ENCODE measurements around the gene FAM177A1. TPM values are rescaled to one million over a fixed set of nuclear protein-coding genes. Genes with fewer than 3 reads are reported as not detected.
"Not testable (repeated sequence)": the region's sequence is repeated elsewhere in the genome, so short reads cannot be mapped to it uniquely, and the experiment has no call there.

Gene FAM177A1
- total RNA-seq, 1 donor from 2014 or later = 35.1 TPM

DNA sequence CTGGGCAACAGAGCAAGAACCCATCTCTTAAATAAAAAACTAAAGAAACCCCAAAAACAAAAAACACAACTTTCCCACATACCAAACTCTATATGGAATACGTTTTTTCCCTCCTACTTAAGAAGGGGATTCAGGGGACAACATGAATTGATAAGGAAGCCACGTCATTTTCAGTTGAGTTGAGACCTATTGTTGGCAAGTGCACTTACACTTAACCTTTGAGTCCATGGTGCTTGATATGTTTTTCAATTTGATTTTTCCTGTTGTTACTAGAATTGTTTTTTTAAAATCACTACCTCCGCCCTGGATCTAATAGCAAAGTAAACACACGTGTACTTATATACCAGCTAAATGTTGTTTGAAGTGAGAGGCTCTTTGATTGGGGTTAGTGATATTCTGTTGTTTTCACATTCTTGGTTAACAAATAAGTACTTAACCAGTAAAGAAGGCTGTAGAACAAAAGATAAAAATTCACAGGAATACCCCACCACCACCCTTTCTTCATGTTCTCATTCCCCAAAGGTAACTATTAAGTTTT lies 2.0 kb downstream of the FAM177A1 start:
- no peak for DNase-seq (ENCODE audit: low spot score in 2 of 2)
- Histone ChIP-seq H3K9me3 (no peaks in the 10 kb centered on the region), H3K36me3 (peaks cover 0 to under 1% of the 10 kb centered on the region in 2 donors), H3K4me3 (peak overlapping the region; percentile 81 to 89), H3K27me3 (no peaks in the 10 kb centered on the region), H3K4me1 (peaks cover 0 to 14% of the 10 kb centered on the region in 2 donors), H3K27ac (peak overlapping the region in 1 of 2 donors; percentile 1)
- TF ChIP-seq, protein P1, sequence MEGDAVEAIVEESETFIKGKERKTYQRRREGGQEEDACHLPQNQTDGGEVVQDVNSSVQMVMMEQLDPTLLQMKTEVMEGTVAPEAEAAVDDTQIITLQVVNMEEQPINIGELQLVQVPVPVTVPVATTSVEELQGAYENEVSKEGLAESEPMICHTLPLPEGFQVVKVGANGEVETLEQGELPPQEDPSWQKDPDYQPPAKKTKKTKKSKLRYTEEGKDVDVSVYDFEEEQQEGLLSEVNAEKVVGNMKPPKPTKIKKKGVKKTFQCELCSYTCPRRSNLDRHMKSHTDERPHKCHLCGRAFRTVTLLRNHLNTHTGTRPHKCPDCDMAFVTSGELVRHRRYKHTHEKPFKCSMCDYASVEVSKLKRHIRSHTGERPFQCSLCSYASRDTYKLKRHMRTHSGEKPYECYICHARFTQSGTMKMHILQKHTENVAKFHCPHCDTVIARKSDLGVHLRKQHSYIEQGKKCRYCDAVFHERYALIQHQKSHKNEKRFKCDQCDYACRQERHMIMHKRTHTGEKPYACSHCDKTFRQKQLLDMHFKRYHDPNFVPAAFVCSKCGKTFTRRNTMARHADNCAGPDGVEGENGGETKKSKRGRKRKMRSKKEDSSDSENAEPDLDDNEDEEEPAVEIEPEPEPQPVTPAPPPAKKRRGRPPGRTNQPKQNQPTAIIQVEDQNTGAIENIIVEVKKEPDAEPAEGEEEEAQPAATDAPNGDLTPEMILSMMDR (IDR thresholded peaks at IDR 0.05) = no peak
- intact Hi-C loops (cut with DNase I) = loop anchor here (2.0 to 10.0 kb wide), 6 partner anchors 176 to 777 kb away; partner anchors contain the start of genes BRMS1L, CFL2, NFKBIA and SPTSSA

DNA sequence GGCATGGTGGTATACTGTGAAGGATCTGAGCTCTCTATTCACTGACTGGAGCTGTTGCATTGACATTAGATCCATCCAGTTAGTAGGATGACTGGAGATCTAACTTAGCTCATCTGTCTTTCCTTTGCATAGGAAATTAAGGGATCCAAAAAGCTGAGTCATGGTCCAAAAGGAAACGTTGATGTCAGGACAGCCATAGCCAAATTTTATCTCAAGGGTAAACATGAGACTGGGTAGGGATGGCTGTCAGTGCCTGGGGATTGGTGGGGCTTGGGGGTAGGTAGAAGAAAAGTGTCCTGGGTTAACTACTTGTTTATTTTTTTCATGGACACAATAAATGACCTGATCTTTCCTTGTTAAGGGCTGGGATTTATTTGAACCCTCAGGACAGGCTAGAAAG lies 4.6 kb downstream of the FAM177A1 start:
- no peaks in the 10 kb centered on the region for H3K27me3 ChIP-seq
- TF ChIP-seq, protein P1 (IDR thresholded peaks at IDR 0.05) = no peak
- no peaks in the 10 kb centered on the region for H3K9me3 ChIP-seq
- peaks cover 0 to 14% of the 10 kb centered on the region in 2 donors for H3K4me1 ChIP-seq
- intact Hi-C loops (cut with DNase I) = no loop called here
- peak overlapping the region; percentile 10 to 74 for H3K27ac ChIP-seq
- no peak for DNase-seq (ENCODE audit: low spot score in 2 of 2)
- no peak overlapping the region for H3K4me3 ChIP-seq
- H3K36me3 ChIP-seq = peaks cover 6 to 11% of the 10 kb centered on the region in 2 donors

DNA sequence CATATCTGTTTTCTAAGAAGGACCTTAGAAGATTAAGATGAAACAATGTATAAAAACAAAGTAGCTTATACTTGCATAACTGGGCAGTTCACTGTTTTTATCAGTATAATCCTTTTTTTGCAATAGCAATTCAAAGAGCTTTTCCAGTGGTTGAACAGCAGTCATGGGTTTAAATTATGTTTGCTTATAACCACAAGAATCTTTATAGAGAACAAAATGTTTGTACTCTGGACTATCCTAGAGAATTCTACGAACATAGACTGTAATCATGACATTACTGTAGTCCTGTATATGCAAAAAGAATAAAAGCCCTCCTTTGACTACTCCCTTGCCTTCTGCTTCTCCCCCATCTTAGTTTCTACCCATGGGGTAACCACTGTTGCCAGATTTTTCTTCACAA lies 5.7 kb downstream of the FAM177A1 start:
- TF ChIP-seq, protein P1 (IDR thresholded peaks at IDR 0.05) = no peak
- H3K4me3 ChIP-seq = no peak overlapping the region
- H3K27me3 ChIP-seq = no peaks in the 10 kb centered on the region
- no peaks in the 10 kb centered on the region for H3K9me3 ChIP-seq
- peak overlapping the region in 1 of 2 donors; percentile 74 for H3K27ac ChIP-seq
- intact Hi-C loops (cut with DNase I) = no loop called here
- DNase-seq (ENCODE audit: low spot score in 2 of 2) = no peak
- H3K4me1 ChIP-seq = peaks cover 0 to 14% of the 10 kb centered on the region in 2 donors
- peaks cover 6 to 17% of the 10 kb centered on the region in 2 donors for H3K36me3 ChIP-seq

DNA sequence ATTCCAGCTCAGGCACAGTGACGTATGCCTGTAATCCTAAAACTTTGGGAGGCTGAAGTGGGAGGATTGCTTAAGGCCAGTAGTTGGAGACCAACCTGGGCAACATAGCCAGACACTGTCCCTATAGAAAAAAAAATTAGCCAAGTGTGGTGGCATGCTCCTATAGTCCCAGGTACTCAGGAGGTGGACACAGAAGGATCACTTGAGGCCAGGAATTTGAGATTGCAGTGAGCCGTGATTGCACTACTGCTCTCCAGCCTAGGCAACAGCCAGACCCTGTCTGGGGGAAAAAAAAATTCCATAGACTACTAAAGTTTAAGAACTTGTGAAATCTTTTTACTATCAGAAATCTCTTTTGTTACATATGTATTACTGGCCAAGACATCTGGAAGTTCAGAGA lies 6.6 kb downstream of the FAM177A1 start:
- Histone ChIP-seq H3K9me3 (no peaks in the 10 kb centered on the region), H3K27ac (no peak overlapping the region), H3K36me3 (peaks cover 6 to 23% of the 10 kb centered on the region in 2 donors), H3K4me3 (no peak overlapping the region), H3K4me1 (peaks cover 0 to 12% of the 10 kb centered on the region in 2 donors), H3K27me3 (no peaks in the 10 kb centered on the region)
- intact Hi-C loops (cut with DNase I) = no loop called here
- TF ChIP-seq, protein P1 (IDR thresholded peaks at IDR 0.05) = no peak
- DNase-seq (ENCODE audit: low spot score in 2 of 2) = no peak

DNA sequence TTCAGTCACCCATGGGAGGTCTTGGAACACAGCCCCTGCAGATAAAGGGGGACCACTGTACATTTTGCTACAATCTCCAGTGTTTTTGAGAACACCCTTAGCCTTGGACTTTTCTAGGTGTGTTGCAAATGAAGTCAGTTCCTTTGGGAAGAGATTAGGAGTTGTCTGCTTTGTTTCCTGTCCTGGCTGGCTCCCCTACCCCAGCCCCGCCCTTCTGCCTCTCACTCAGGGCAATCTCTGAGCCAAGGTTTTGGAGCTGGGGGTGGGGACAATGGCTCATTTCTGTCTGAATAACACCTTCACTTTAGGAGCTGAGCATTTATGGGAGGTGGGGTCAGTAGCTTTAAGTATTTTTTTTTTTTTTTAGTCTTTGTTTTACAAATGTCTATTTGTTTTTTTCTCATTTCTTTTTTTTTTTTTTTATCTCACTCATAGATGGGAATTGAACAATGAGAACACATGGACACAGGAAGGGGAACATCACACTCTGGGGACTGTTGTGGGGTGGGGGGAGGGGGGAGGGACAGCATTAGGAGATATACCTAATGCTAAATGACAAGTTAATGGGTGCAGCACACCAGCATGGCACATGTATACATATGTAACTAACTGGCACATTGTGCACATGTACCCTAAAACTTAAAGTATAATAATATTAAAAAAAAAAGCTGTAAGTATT lies 15.2 kb downstream of the FAM177A1 start:
- H3K9me3 ChIP-seq; H3K4me1 ChIP-seq; DNase-seq (ENCODE audit: low spot score in 2 of 2); intact Hi-C loops (cut with DNase I); H3K4me3 ChIP-seq; H3K27me3 ChIP-seq: not testable (repeated sequence)
- H3K27ac ChIP-seq = peak overlapping the region in 1 of 2 donors; percentile 40
- peaks cover 32 to 56% of the 10 kb centered on the region in 2 donors for H3K36me3 ChIP-seq

DNA sequence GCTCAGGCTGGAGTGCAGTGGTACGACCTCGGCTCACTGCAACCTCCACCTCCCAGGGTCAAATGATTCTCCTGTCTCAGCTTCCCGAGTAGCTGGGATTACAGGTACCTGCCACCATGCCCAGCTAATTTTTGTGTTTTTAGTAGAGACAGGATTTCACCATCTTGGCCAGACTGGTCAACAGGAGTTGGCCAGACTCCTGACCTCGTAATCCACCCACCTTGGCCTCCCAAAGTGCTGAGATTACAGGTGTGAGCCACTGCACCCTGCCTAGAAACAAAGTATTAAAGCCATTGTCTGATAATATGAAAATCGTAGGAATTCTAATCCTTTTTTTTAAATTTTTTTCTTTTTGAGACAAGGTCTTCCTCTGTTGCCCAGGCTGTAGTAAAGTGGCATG lies 19.7 kb downstream of the FAM177A1 start:
- H3K4me3 ChIP-seq; H3K27ac ChIP-seq; DNase-seq (ENCODE audit: low spot score in 2 of 2); H3K27me3 ChIP-seq; H3K4me1 ChIP-seq; H3K9me3 ChIP-seq; intact Hi-C loops (cut with DNase I): not testable (repeated sequence)
- H3K36me3 ChIP-seq = peaks cover 41 to 47% of the 10 kb centered on the region in 2 donors
